Activated CD4-positive, alpha-beta T cell treated with anti-CD3 and anti-CD28 coated beads for 36 hours (primary cell): Measurements from ENCODE around the gene PGAP3. TPM values are rescaled to one million over a fixed set of nuclear protein-coding genes. Genes with fewer than 3 reads are reported as not detected.
"Not testable (repeated sequence)": the region's sequence is repeated elsewhere in the genome, so short reads cannot be mapped to it uniquely, and the experiment has no call there.

Experiments used
- ATAC-seq: fragments of 200-7000 bp; cut with Tn5 transposase; one replicate; pipeline ENCODE4 v1.10.0; 2021; ENCODE audit warnings: mild to moderate bottlenecking, moderate library complexity
- CTCF ChIA-PET: fragments of 350-600 bp; sonication (Branson Sonifier 250); formaldehyde crosslinking; loops from one replicate; lab custom pipeline; 2021; ENCODE audit warnings: antibody characterized with exemption; lab: Charles Lee
- POLR2A ChIA-PET: fragments of 350-600 bp; sonication (Branson Sonifier 250); formaldehyde crosslinking; loops from one replicate; lab custom pipeline; 2021; ENCODE audit warnings: antibody characterized with exemption, inconsistent platforms; lab: Charles Lee
- DNase-seq: peaks from one replicate; pipeline ENCODE4 v3.0.0-alpha.2; 2020
- H3K27ac Mint-ChIP-seq: one replicate; pipeline ENCODE4 v1.8.0; 2021; ENCODE audit warnings: mixed read lengths
- H3K27me3 Mint-ChIP-seq: one replicate; pipeline ENCODE4 v1.8.0; 2021; ENCODE audit warnings: mixed read lengths
- H3K36me3 Mint-ChIP-seq: one replicate; pipeline ENCODE4 v1.8.0; 2021; ENCODE audit warnings: low read depth, mixed read lengths
- H3K4me1 Mint-ChIP-seq: one replicate; pipeline ENCODE4 v1.8.0; 2021; ENCODE audit warnings: mixed read lengths
- H3K4me3 Mint-ChIP-seq: one replicate; pipeline ENCODE4 v1.8.0; 2021; ENCODE audit warnings: mild to moderate bottlenecking, moderate library complexity, mixed read lengths
- H3K9me3 Mint-ChIP-seq: one replicate; pipeline ENCODE4 v1.8.0; 2021; ENCODE audit warnings: low read depth, mixed read lengths
- intact Hi-C, 2 experiments: fragments of 100-400 bp; cut with DNase I in 1 of 2; cut with micrococcal nuclease in 1 of 2; formaldehyde crosslinking; loops; one replicate each; pipeline versions ENCODE4 v1.14.2 to v1.15.1; 2022 to 2024; cut with DNase I, micrococcal nuclease
- total RNA-seq, 2 experiments: library from RNA; stranded (reverse); gene quantifications; one replicate each; pipeline ENCODE4 v1.2.3, GENCODE V29; 2021

Gene PGAP3
- total RNA-seq, 2 experiments from 2014 or later = 8.6 to 11.9 TPM

DNA sequence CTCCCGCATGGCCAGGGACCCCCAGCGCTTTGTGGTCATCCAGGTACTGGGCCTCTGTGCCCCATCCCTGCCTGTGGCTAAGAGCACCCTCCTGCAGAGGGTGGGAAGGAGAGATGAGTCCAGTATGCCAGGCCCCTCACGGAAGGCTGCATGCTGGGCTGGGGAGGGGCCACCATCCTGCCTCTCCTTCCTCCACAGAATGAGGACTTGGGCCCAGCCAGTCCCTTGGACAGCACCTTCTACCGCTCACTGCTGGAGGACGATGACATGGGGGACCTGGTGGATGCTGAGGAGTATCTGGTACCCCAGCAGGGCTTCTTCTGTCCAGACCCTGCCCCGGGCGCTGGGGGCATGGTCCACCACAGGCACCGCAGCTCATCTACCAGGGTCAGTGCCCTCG is 38.8 kb upstream of the PGAP3 start:
- DNase-seq = no peak
- Mint-ChIP-seq H3K27ac (no peak overlapping the region), H3K4me1 (peaks cover 15% of the 10 kb centered on the region), H3K9me3 (no peaks in the 10 kb centered on the region), H3K4me3 (no peak overlapping the region), H3K36me3 (peaks cover 17% of the 10 kb centered on the region), H3K27me3 (no peaks in the 10 kb centered on the region)
- ChIA-PET POLR2A (interaction anchor here (0.6 kb wide), 1 partner anchor 18 kb away, joined by 3 read pairs; no protein-coding TSS in a partner anchor), CTCF (interaction anchor here (0.6 kb wide), 1 partner anchor 14 kb away, joined by 3 read pairs; no protein-coding TSS in a partner anchor)
- intact Hi-C loops = no loop called here
- no peak for ATAC-seq

DNA sequence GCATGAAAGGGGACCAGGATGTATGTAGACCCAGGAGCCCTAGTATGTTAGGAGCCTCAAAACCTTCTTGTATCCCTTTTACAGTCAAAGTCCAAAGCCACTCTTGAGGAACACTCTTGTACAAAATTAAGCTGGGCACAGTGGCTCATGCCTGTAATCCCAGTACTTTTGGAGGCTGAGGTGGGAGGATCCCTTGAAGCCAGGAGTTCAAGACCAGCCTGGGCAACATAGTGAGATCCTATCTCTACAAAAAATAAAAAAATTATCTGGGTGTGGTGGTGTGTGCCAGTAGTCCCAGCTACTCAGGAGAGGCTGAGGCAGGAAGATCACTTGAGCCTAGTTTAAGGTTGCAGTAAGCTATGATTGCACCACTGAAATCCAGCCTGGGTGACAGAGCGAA is 38.1 kb upstream of the PGAP3 start:
- intact Hi-C loops, ATAC-seq, DNase-seq, H3K4me3 Mint-ChIP-seq, H3K9me3 Mint-ChIP-seq, H3K27ac Mint-ChIP-seq, H3K27me3 Mint-ChIP-seq: not testable (repeated sequence)
- ChIA-PET CTCF (interaction anchor here (0.6 to 1.0 kb wide), 2 partner anchors 14 to 80 kb away, joined by 3 read pairs; no protein-coding TSS in a partner anchor), POLR2A (interaction anchor here (0.7 kb wide), 1 partner anchor 23 kb away, joined by 4 read pairs; no protein-coding TSS in a partner anchor)
- Mint-ChIP-seq H3K36me3 (peaks cover 17% of the 10 kb centered on the region), H3K4me1 (peaks cover 15% of the 10 kb centered on the region)

DNA sequence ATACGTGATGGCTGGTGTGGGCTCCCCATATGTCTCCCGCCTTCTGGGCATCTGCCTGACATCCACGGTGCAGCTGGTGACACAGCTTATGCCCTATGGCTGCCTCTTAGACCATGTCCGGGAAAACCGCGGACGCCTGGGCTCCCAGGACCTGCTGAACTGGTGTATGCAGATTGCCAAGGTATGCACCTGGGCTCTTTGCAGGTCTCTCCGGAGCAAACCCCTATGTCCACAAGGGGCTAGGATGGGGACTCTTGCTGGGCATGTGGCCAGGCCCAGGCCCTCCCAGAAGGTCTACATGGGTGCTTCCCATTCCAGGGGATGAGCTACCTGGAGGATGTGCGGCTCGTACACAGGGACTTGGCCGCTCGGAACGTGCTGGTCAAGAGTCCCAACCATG is 36.9 kb upstream of the PGAP3 start:
- H3K27me3 Mint-ChIP-seq = no peaks in the 10 kb centered on the region
- H3K4me1 Mint-ChIP-seq = peaks cover 12% of the 10 kb centered on the region
- ATAC-seq (no peak), DNase-seq (no peak)
- no peaks in the 10 kb centered on the region for H3K9me3 Mint-ChIP-seq
- H3K4me3 Mint-ChIP-seq = no peak overlapping the region
- intact Hi-C loops = no loop called here
- POLR2A ChIA-PET = interaction anchor here (0.5 kb wide), 1 partner anchor 142 kb away, joined by 3 read pairs; no protein-coding TSS in a partner anchor
- CTCF ChIA-PET = no interaction called here
- peaks cover 14% of the 10 kb centered on the region for H3K36me3 Mint-ChIP-seq
- no peak overlapping the region for H3K27ac Mint-ChIP-seq

DNA sequence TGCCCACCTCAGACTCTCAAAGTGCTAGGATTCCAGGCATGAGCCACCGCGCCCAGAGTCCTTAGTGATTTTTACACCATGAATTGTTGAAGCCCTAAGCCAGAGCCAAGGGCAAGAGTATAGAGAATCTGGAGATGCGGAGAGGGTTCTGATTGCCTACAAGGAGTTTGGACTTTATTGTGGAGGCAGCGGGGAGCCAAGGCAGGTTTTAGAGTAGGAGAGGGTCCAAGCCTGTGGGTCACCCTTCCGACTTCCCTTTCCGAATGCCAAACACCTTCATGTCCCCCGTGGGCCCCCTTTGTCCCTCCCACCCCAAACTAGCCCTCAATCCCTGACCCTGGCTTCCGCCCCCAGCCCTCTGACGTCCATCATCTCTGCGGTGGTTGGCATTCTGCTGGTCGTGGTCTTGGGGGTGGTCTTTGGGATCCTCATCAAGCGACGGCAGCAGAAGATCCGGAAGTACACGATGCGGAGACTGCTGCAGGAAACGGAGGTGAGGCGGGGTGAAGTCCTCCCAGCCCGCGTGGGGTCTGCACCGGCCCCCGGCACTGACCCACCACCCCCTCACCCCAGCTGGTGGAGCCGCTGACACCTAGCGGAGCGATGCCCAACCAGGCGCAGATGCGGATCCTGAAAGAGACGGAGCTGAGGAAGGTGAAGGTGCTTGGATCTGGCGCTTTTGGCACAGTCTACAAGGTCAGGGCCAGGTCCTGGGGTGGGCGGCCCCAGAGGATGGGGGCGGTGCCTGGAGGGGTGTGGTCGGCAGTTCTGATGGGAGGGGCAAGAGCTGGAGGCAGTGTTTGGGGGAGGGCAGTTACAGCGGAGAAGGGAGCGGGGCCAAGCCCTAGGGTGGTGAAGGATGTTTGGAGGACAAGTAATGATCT is 35.4 kb upstream of the PGAP3 start:
- peak; percentile 72 for ATAC-seq
- Mint-ChIP-seq H3K36me3 (peaks cover 5% of the 10 kb centered on the region), H3K4me1 (no peaks in the 10 kb centered on the region), H3K27ac (no peak overlapping the region), H3K9me3 (no peaks in the 10 kb centered on the region), H3K27me3 (no peaks in the 10 kb centered on the region), H3K4me3 (no peak overlapping the region)
- ChIA-PET CTCF (no interaction called here), POLR2A (interaction anchor here (0.5 kb wide), 1 partner anchor 34 kb away, joined by 4 read pairs; no protein-coding TSS in a partner anchor)
- DNase-seq = peak; percentile 28
- intact Hi-C loops = no loop called here

DNA sequence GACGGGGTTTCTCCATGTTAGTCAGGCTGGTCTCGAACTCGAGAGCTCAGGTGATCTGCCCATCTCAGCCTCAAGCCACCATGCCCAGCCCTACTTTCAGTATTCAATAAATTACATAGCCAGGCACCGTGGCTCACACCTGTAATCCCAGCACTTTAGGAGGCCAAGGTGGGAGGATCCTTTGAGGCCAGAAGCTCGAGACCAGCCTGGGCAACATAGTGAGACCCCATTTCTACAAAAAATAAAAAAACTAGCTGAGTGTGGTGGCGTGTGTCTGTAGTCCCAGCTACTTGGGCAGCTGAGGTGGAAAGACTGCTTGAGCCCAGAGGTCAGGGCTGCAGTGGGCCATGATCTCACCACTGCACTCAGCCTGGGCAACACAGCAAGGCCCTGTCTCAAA is 34.2 kb upstream of the PGAP3 start:
- Mint-ChIP-seq H3K27ac (no peak overlapping the region), H3K9me3 (no peaks in the 10 kb centered on the region), H3K36me3 (peaks cover 5% of the 10 kb centered on the region), H3K27me3 (no peaks in the 10 kb centered on the region), H3K4me3 (no peak overlapping the region), H3K4me1 (no peaks in the 10 kb centered on the region)
- ATAC-seq = no peak
- intact Hi-C loops = no loop called here
- ChIA-PET CTCF (no interaction called here), POLR2A (no interaction called here)
- no peak for DNase-seq

DNA sequence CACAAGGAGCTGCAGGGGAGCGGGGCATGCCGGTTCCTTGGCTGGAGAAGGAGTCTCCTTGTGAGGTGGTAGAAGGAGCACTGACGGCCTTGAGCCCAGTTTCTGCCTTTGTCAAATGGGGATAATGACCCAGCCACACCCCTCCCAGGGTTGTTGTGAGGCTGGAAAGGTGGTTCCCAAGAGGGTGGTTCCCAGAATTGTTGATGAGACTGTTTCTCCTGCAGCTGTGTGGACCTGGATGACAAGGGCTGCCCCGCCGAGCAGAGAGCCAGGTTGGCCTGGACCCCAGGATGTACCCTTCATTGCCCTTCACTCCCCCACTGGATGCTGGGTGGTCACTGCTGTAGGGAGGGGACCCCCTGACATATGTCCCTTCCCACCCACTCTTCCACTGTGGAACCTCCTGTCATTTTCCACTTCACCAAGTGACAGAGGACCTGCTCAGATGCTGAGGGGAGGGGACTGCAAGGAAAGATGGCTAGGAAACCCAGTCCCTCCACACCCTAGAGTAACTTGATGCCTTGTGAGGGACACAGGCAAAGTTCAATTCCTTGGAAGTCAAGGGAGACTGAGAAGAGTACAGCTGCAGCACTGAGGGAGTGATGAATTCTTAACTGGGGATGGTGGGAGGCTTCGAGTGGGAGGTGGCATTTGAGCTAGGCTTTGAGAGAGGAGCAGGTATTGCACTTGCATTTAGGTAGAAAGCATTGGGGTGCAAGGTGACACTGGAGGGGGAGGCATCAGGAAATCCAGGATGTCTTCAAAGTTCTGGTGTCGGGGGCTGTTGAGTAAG is 31.9 kb upstream of the PGAP3 start:
- no peaks in the 10 kb centered on the region for H3K36me3 Mint-ChIP-seq
- no peak for DNase-seq
- CTCF ChIA-PET = no interaction called here

DNA sequence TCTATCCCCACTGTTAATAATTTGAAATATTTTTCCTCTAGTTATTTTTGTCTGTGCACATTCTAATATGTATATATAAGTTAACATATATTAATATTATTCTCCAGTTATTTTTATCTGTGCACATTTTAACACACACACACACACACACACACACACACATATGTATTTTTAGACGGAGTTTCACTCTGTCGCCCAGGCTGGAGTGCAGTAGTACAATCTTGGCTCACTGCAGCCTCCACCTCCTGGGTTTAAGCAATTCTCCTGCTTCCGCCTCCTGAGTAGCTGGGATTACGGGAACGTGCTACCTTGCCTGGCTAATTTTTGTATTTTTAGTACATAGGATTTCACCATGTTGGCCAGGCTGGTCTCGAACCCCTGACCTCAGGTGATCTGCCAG is 29.8 kb upstream of the PGAP3 start:
- no peaks in the 10 kb centered on the region for H3K27me3 Mint-ChIP-seq
- H3K4me3 Mint-ChIP-seq = no peak overlapping the region
- no peak for DNase-seq
- H3K9me3 Mint-ChIP-seq = no peaks in the 10 kb centered on the region
- ChIA-PET CTCF (no interaction called here), POLR2A (no interaction called here)
- ATAC-seq = no peak
- no peaks in the 10 kb centered on the region for H3K36me3 Mint-ChIP-seq
- H3K27ac Mint-ChIP-seq = no peak overlapping the region
- no peaks in the 10 kb centered on the region for H3K4me1 Mint-ChIP-seq
- intact Hi-C loops = no loop called here

More for the DNA sequence above, 31.9 kb upstream of the PGAP3 start:
- intact Hi-C loops = no loop called here
- no peak overlapping the region for H3K27ac Mint-ChIP-seq
- H3K9me3 Mint-ChIP-seq = no peaks in the 10 kb centered on the region
- POLR2A ChIA-PET = interaction anchor here (0.8 kb wide), 1 partner anchor 9 kb away, joined by 5 read pairs; no protein-coding TSS in a partner anchor
- no peaks in the 10 kb centered on the region for H3K27me3 Mint-ChIP-seq
- no peaks in the 10 kb centered on the region for H3K4me1 Mint-ChIP-seq
- H3K4me3 Mint-ChIP-seq = no peak overlapping the region
- no peak for ATAC-seq

DNA sequence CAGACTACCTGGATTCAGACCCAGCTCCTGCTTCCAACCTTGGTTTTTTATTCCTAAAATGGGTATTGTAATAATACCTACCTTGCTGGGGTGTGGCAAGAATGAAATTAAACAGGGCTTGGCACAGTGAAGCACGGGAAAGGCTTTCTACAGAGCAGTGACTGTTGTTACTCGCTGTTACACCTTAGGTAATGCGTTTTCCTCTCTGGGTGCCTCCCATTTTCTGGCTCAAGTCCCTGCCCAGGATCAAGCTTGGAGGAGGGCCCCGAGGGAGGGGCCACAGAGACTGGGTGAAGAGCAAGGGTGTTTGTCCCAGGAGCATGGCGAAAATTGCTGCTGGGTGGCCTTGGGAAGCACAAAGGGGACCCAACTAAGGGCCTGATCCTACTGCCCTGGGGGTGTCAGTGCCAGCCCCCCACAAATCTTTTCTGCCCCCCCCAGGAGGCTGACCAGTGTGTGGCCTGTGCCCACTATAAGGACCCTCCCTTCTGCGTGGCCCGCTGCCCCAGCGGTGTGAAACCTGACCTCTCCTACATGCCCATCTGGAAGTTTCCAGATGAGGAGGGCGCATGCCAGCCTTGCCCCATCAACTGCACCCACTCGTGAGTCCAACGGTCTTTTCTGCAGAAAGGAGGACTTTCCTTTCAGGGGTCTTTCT is 29.2 kb upstream of the PGAP3 start:
- Mint-ChIP-seq H3K4me3 (no peak overlapping the region), H3K36me3 (no peaks in the 10 kb centered on the region), H3K27me3 (no peaks in the 10 kb centered on the region), H3K27ac (no peak overlapping the region), H3K4me1 (no peaks in the 10 kb centered on the region), H3K9me3 (no peaks in the 10 kb centered on the region)
- POLR2A ChIA-PET = no interaction called here
- ATAC-seq (no peak), DNase-seq (no peak)
- intact Hi-C loops = no loop called here
- CTCF ChIA-PET = interaction anchor here (1.0 kb wide), 1 partner anchor 95 kb away, joined by 8 read pairs; no protein-coding TSS in a partner anchor

DNA sequence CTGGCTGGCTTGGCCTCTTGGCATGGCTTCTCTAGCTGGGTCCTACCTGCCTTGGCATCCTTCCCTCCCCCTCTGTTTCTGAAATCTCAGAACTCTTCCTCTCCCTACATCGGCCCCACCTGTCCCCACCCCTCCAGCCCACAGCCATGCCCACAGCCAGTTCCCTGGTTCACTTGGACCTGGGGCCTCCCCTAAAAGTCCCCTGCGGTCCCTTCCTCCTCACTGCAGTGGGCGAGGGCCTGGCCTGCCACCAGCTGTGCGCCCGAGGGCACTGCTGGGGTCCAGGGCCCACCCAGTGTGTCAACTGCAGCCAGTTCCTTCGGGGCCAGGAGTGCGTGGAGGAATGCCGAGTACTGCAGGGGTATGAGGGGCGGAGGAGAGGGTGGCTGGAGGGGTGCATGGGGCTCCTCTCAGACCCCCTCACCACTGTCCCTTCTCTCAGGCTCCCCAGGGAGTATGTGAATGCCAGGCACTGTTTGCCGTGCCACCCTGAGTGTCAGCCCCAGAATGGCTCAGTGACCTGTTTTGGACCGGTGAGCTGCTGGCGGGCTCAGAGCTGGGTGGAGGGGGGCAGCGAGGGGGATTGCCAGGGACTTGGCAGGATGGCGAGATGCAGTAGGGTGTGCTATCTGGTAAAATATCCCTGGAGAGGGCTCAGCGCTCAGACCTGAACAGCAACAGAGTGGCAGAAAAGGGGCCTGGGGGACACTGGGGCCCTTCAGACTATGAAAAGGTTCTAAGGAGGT is 28.4 kb upstream of the PGAP3 start:
- POLR2A ChIA-PET = no interaction called here
- no peak overlapping the region for H3K4me3 Mint-ChIP-seq
- H3K27me3 Mint-ChIP-seq = no peaks in the 10 kb centered on the region
- no peaks in the 10 kb centered on the region for H3K36me3 Mint-ChIP-seq
- intact Hi-C loops = no loop called here
- no peaks in the 10 kb centered on the region for H3K9me3 Mint-ChIP-seq
- no peaks in the 10 kb centered on the region for H3K4me1 Mint-ChIP-seq
- CTCF ChIA-PET = interaction anchor here (0.6 to 1.0 kb wide), 3 partner anchors 95 to 229 kb away, joined by 3 to 8 read pairs (median 3); no protein-coding TSS in a partner anchor
- no peak overlapping the region for H3K27ac Mint-ChIP-seq
- ATAC-seq (no peak), DNase-seq (no peak)

DNA sequence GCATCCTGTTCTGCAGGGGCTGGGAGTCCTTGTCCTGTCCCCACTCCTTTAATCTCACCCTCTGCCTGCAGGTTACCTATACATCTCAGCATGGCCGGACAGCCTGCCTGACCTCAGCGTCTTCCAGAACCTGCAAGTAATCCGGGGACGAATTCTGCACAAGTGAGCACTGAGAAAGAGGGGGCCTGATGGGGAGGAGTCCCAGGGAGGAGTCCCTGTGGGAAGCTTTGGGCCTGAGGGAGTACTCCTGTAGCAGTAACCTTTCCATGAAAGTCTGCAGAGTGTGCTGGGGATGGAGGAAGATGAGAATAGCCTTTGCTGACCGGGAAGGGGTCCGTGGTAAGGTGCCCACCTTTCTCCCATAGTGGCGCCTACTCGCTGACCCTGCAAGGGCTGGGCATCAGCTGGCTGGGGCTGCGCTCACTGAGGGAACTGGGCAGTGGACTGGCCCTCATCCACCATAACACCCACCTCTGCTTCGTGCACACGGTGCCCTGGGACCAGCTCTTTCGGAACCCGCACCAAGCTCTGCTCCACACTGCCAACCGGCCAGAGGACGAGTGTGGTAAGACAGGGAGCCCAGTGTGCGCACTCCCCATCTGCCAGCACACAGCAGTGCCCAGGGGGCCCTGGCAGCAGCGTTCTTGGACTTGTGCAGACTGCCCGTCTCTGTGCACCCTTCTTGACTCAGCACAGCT is 27.7 kb upstream of the PGAP3 start:
- CTCF ChIA-PET = interaction anchor here (0.6 to 0.8 kb wide), 2 partner anchors 150 to 230 kb away, joined by 3 read pairs; no protein-coding TSS in a partner anchor
- POLR2A ChIA-PET = no interaction called here

More for the DNA sequence above, 27.7 kb upstream of the PGAP3 start:
- H3K27me3 Mint-ChIP-seq = no peaks in the 10 kb centered on the region
- intact Hi-C loops = no loop called here
- H3K9me3 Mint-ChIP-seq = no peaks in the 10 kb centered on the region
- no peak overlapping the region for H3K27ac Mint-ChIP-seq
- H3K4me3 Mint-ChIP-seq = no peak overlapping the region
- no peak for ATAC-seq
- no peak for DNase-seq
- no peaks in the 10 kb centered on the region for H3K4me1 Mint-ChIP-seq
- H3K36me3 Mint-ChIP-seq = no peaks in the 10 kb centered on the region
